NCI-H69 (cell line): ENCODE data around the gene MEGF10.

ENCODE experiments used
- DNase-seq: peaks from one replicate; lab custom pipeline; 2025; lab: John Stamatoyannopoulos, UW

MEGF10 gene

DNA sequence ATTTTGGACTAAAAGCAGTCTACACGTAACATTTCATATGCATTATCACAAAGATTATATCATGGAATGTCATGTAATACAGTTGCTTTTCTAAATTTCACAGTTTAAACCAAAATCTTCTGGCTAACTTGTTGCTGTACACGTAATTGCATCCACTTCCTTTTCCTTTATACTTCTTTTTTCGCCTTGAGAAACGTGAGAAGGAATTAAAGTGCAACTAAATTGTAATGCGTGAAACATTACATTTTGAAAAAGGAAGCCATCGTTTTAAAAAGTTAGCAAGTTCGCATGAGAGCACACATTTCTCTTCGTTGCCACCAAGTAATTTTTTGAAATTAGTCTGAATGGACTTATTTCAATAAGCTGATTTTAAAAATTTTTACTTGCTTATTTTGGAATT is 80.0 kb downstream of the MEGF10 start:
- DNase-seq, result no peak

GRCh38 chr5:127373858-127374491 is 83.4 kb downstream of the MEGF10 start:
- DNase-seq, result peak; percentile 65

DNA sequence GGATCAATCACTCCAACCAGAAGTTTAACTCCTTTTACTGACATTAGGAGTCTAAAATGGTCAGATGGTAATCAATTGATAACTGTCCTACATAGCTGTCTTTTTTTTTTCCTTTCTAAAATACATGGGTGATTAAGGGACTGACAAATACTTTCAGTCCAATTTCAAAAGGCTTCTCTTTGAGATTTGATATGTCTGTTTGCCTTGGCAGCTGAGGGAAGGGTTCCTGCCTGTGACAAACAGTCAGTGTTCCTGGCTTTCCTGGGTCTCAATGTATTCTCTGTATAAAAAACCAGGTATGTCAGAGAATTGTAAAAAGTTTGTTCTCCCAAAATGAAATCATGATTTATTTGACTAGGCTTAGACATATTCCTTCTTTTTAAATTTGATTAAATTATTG is 84.5 kb downstream of the MEGF10 start:
- no peak for DNase-seq

DNA sequence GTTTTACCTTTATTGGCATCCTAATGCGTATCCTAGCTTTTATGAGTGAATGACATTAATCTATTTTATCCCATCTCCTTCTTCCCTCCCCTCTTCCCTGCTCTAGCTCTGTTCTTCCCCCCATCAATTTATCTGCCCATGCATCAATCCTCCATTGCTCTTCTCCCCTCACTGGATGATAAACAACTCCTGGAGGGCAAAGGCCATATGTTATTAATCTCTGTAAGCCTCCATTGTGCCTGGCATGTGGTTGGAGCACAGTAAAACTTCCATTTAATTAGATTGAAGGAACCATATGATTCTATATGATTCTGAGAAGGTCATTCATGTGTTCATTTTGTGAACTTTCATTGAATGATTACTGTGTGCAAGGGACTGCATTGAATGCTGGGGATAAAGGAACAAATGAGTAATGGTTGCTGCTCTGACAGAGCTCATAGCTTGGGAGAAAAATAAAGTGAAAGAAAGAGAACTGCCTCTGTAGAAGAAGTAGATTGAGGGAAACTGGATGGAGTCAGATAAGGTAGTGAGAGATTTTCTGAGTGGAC is 85.0 kb downstream of the MEGF10 start:
- no peak for DNase-seq

DNA sequence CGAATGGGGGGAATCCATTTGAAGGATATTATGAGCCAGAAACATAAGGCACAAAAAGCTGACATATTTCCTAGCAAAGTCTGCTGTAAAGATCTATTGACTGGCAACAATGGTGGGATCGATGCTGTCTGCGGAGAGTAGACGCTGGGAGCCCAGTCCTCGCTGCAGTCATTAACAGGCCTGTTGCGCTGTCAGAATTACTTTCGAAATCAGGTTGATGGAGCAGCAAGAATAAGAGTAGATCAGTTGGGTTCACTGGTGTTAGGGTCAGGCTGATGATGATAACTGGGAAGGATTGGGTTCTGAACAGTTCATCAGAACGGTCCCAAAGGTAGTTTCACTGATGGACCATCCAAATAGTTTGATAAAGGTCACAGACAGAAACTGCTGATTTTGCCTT is 87.1 kb downstream of the MEGF10 start:
- DNase-seq, result no peak

DNA sequence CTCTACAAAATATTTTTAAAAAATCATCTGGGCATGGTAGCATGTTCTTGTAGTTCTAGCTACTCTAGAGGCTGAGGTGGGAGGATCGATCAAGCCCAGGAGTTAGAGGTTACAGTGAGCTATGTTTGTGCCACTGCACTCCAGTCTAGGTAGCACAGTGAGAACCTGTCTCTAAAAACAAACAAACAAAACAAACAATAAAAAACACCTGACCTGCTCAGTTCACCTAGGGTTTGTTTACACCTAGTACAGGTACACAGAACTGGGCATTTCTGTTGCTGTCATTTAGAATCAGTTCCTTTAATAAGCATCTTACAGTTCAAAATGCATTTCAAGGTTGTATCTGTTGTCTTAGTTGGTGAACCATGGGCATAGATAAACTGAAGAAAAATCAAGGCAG is 95.3 kb downstream of the MEGF10 start:
- DNase-seq, result no peak

- DNase-seq, result no peak
These were observed 96.0 kb downstream of the MEGF10 start for GRCh38 chr5:127386557-127386956.

- DNase-seq, result no peak
These were observed 99.0 kb downstream of the MEGF10 start for GRCh38 chr5:127389601-127390000.

GRCh38 chr5:127392762-127393161 is 102.2 kb downstream of the MEGF10 start:
- DNase-seq, result no peak

DNA sequence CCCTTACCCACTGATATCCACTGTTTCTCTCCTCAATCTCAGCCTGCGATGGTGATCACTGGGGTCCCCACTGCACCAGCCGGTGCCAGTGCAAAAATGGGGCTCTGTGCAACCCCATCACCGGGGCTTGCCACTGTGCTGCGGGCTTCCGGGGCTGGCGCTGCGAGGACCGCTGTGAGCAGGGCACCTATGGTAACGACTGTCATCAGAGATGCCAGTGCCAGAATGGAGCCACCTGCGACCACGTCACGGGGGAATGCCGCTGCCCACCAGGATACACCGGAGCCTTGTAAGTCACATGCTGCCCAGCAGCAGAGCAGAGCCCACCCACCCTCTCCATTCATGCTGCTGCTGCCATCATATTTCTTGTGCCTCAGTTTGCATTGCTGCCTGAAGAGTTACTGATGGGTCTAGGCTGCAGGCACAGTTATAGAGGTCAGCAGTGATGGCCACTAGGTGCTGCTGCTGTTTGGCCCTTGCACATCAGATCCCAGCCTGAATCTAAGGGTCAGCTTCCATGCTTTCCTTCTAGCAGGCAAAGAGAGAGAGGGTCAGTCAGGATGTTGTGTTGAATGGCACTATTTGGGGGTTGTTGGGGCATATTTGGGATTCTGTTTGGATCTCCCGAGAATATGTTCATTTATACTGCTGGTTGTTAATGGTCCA is 106.0 kb downstream of the MEGF10 start:
- DNase-seq, result no peak

DNA sequence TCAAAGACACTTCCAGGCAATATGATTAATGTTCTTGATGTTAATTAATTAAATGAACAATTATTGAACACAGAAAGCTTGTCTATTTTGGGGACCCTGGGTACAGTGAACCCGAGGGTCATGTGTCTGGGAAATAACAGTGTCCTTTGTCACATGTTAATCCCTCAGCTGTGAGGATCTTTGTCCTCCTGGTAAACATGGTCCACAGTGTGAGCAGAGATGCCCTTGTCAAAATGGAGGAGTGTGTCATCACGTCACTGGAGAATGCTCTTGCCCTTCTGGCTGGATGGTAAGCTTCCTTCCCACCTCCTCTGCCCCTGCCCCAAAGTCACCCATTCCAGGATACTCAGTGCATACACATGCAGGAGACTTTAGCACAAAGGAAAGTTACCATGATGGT is 107.9 kb downstream of the MEGF10 start:
- DNase-seq, result no peak

- no peak for DNase-seq
These were observed 108.5 kb downstream of the MEGF10 start for GRCh38 chr5:127399068-127399467.

- no peak for DNase-seq
These were observed 109.9 kb downstream of the MEGF10 start for GRCh38 chr5:127400539-127400938.

DNA sequence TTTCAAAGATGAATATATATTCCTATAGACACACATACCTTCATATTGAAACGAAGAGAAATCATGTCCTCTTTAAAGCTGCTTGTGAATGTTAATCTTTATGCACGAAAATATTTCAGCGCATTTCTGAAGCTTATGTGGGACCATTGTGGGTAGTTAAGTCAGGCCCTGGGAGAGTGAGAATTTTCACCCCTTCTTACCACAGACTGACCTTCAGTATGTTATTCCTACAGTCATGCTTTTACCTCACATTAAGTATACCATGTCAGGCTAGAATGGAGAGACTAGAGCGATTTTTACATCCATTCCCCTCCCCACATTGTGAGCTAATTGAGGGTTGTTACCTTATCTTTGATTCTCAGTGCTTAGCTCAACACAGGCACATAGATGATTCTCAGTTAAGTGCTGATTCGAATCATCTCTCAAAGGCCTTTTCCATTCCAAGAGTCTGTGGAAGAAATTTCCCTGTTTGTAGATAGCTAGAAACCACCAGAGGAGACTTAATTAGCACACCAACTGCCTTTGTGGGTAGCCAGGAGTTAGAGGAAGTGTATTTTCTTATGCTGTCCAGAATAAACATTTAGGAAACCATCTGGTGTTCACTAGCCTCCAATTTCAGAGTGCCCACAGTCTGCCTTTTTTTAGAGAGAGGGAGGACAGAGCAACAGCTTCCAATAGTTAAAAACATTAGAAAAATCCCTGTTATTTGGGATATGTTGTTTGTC is 110.5 kb downstream of the MEGF10 start:
- DNase-seq, result peak; percentile 24

DNA sequence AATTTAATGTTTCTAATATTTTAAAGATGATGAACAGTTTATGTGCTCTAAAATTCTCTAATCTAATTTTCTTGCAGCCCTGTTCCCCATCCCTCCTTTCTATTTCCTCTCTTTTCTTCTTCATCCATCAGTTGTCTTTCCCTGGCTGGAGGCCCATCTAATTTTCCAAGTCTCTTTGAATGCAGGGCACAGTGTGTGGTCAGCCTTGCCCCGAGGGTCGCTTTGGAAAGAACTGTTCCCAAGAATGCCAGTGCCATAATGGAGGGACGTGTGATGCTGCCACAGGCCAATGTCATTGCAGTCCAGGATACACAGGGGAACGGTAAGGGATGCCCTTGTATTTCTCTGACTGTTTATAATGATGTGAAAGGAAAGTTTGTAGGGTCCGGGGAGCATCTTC is 111.8 kb downstream of the MEGF10 start:
- DNase-seq, result no peak

GRCh38 chr5:127404190-127404589 is 113.6 kb downstream of the MEGF10 start:
- no peak for DNase-seq

DNA sequence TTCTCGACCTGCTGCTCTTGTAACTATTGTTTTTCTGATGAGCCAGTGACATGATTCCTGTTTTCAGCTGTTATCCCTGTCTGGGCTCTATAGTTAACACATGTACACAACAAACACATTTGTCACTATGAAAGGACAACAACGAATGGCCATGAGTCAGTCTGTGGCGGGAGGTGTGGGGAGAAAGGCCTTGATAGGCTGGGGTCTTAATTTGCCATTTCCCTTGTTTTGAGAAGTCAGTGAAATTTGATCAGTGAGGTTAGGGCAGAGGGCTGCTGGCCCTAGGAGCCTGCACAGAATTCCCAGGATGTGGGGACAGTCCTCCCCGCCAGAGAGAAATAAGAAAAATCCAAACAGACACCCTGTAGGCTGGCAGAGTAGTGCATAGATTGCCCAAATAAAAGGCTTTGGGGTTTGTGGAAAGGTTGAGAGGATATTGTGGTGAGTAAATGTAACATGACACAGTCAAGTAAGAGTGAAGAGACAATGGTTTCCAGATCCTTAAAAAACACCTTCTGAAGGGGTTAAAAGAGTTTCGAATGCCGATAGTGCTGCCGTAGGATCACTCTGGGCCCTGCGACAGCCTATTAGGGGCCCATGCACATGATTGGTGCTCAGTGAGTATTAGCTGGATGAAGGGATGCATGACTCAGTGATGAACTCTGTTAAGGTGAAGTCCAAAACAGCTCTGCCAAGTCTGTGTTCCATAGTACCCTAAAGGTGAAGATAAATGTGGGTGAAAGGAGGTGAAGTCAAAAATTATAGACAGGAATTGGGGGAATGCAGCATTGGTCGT is 115.9 kb downstream of the MEGF10 start:
- DNase-seq, result no peak

GRCh38 chr5:127409246-127409917 is 118.8 kb downstream of the MEGF10 start:
- no peak for DNase-seq

DNA sequence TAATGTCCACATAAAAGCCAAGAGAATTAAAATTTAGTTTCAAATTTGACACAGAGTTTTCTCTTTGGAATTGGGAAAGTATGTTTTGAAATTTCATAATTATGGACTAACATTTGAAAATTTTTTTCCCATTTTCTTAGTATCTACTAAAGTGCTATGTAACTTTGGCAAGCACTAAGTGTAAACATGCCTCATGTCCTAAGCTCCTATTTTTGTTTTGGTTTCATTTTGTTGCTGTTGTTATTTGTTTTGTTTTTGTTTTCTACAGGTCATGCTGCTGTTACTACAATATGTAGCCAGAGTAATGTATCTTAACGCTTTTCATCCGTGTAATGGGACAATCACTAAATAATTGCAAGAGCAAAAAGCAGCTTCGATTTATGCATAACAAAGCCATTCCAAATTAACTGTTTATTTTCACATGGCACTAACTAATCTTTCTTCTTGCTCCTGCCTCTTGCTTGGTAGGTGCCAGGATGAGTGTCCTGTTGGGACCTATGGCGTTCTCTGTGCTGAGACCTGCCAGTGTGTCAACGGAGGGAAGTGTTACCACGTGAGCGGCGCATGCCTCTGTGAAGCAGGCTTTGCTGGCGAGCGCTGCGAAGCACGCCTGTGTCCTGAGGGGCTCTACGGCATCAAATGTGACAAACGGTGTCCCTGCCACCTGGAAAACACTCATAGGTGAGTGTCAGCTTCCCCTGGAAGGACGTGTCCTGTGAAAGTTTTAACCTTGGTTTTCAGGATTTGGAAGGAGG is 119.5 kb downstream of the MEGF10 start:
- no peak for DNase-seq

DNA sequence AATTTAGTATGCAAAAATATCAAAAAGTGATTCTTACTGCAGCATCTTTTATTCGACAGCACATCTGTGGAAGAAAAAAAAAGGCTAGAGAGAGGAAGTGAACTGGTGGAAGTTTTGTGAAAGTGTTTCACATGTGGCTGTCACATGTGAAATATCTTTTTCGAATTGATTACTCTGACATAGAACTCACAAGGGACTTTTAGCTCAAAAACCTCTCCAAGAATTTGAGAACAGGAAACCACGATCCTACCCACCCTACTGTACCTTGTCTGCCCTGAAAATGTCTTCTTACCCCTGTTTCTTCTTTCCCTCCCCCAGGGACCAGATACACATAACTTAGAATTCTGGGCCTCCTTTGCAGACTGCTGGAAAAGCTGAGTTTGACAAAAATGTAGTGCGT is 120.4 kb downstream of the MEGF10 start:
- DNase-seq, result no peak

DNA sequence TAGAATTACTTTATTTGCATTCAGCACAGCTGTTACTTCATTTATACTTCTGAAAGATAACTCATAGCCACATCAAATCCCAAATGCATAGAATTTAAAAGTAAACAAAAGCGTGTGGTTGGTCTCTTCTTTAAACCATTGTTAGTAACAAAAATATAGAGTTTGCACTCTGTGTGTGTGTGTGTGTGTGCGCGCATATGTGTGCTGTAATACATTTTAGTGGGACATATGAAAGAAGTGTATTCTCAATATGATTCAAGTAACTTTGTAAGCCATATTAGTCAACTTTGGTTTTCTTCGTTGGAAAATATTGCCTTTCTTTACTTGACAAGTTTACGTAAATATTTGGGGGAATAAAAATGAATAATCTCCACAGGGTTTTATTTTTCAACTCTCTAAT is 120.8 kb downstream of the MEGF10 start:
- DNase-seq, result no peak
